Measurements from ENCODE around the gene RPL6.

The RPL6 gene

GRCh38 chr12:112381406-112381882 lies 28.0 kb downstream of the RPL6 start:
- no peaks in the 10 kb centered on the region for H3K9me3 ChIP-seq (ENCODE audit: control insufficient read depth, insufficient read depth, low read length)
- no peak for DNase-seq (ENCODE audit: low read depth, low spot score)
- H3K4me3 ChIP-seq (ENCODE audit: low read length): peak overlapping the region; percentile 85
- peaks cover 3% of the 10 kb centered on the region for H3K4me1 ChIP-seq (ENCODE audit: control insufficient read depth, insufficient read depth, low read length)
- H3K36me3 ChIP-seq (ENCODE audit: control insufficient read depth, insufficient read depth, low read length): no peaks in the 10 kb centered on the region
- H3K27me3 ChIP-seq (ENCODE audit: control insufficient read depth, insufficient read depth, low read length): no peaks in the 10 kb centered on the region
- no peak overlapping the region for H3K27ac ChIP-seq (ENCODE audit: low read length)
- WGBS (ENCODE audit: insufficient coverage, insufficient read length): no CpG with 5 or more reads among the region's 33 CpGs

- WGBS (ENCODE audit: insufficient coverage, insufficient read length): no CpG with 5 or more reads among the region's 34 CpGs
- Histone ChIP-seq H3K9me3 (ENCODE audit: control insufficient read depth, insufficient read depth, low read length) (no peaks in the 10 kb centered on the region), H3K27me3 (ENCODE audit: control insufficient read depth, insufficient read depth, low read length) (no peaks in the 10 kb centered on the region), H3K4me1 (ENCODE audit: control insufficient read depth, insufficient read depth, low read length) (peaks cover 3% of the 10 kb centered on the region), H3K4me3 (ENCODE audit: low read length) (peak overlapping the region; percentile 85; the same call in 1 of the 2 replicates), H3K27ac (ENCODE audit: low read length) (no peak overlapping the region), H3K36me3 (ENCODE audit: control insufficient read depth, insufficient read depth, low read length) (no peaks in the 10 kb centered on the region)
- no peak for DNase-seq (ENCODE audit: low read depth, low spot score)
These were observed 28.6 kb downstream of the RPL6 start for GRCh38 chr12:112380663-112381405.

- H3K27ac ChIP-seq (ENCODE audit: low read length): no peak overlapping the region
- no peak for DNase-seq (ENCODE audit: low read depth, low spot score)
- WGBS (ENCODE audit: insufficient coverage, insufficient read length): no CpG with 5 or more reads among the region's 5 CpGs
- H3K4me3 ChIP-seq (ENCODE audit: low read length): no peak overlapping the region
- no peaks in the 10 kb centered on the region for H3K9me3 ChIP-seq (ENCODE audit: control insufficient read depth, insufficient read depth, low read length)
- H3K36me3 ChIP-seq (ENCODE audit: control insufficient read depth, insufficient read depth, low read length): no peaks in the 10 kb centered on the region; the same call in 1 of the 2 replicates
- H3K27me3 ChIP-seq (ENCODE audit: control insufficient read depth, insufficient read depth, low read length): no peaks in the 10 kb centered on the region
- H3K4me1 ChIP-seq (ENCODE audit: control insufficient read depth, insufficient read depth, low read length): no peaks in the 10 kb centered on the region
These were observed 34.3 kb downstream of the RPL6 start for GRCh38 chr12:112375105-112375504.

GRCh38 chr12:112374166-112374740 lies 35.2 kb downstream of the RPL6 start:
- DNase-seq (ENCODE audit: low read depth, low spot score): no peak
- Histone ChIP-seq H3K4me1 (ENCODE audit: control insufficient read depth, insufficient read depth, low read length) (no peaks in the 10 kb centered on the region), H3K27ac (ENCODE audit: low read length) (no peak overlapping the region), H3K9me3 (ENCODE audit: control insufficient read depth, insufficient read depth, low read length) (no peaks in the 10 kb centered on the region), H3K27me3 (ENCODE audit: control insufficient read depth, insufficient read depth, low read length) (no peaks in the 10 kb centered on the region), H3K4me3 (ENCODE audit: low read length) (no peak overlapping the region), H3K36me3 (ENCODE audit: control insufficient read depth, insufficient read depth, low read length) (no peaks in the 10 kb centered on the region; the same call in 1 of the 2 replicates)
- WGBS (ENCODE audit: insufficient coverage, insufficient read length): no CpG with 5 or more reads among the region's 3 CpGs

GRCh38 chr12:112370868-112371510 lies 38.4 kb downstream of the RPL6 start:
- no CpG with 5 or more reads among the region's 8 CpGs for WGBS (ENCODE audit: insufficient coverage, insufficient read length)
- Histone ChIP-seq H3K36me3 (ENCODE audit: control insufficient read depth, insufficient read depth, low read length) (no peaks in the 10 kb centered on the region; the same call in 1 of the 2 replicates), H3K4me1 (ENCODE audit: control insufficient read depth, insufficient read depth, low read length) (no peaks in the 10 kb centered on the region), H3K4me3 (ENCODE audit: low read length) (no peak overlapping the region), H3K27me3 (ENCODE audit: control insufficient read depth, insufficient read depth, low read length) (no peaks in the 10 kb centered on the region), H3K9me3 (ENCODE audit: control insufficient read depth, insufficient read depth, low read length) (no peaks in the 10 kb centered on the region), H3K27ac (ENCODE audit: low read length) (no peak overlapping the region)
- no peak for DNase-seq (ENCODE audit: low read depth, low spot score)

- Histone ChIP-seq H3K4me1 (ENCODE audit: control insufficient read depth, insufficient read depth, low read length) (no peaks in the 10 kb centered on the region), H3K27me3 (ENCODE audit: control insufficient read depth, insufficient read depth, low read length) (no peaks in the 10 kb centered on the region)
- WGBS (ENCODE audit: insufficient coverage, insufficient read length): no CpG with 5 or more reads among the region's 1 CpG
These were observed 39.2 kb downstream of the RPL6 start for GRCh38 chr12:112370199-112370598.

GRCh38 chr12:112368856-112369255 lies 40.5 kb downstream of the RPL6 start:
- H3K9me3 ChIP-seq (ENCODE audit: control insufficient read depth, insufficient read depth, low read length): no peaks in the 10 kb centered on the region
- no peaks in the 10 kb centered on the region for H3K27me3 ChIP-seq (ENCODE audit: control insufficient read depth, insufficient read depth, low read length)
- no peaks in the 10 kb centered on the region for H3K4me1 ChIP-seq (ENCODE audit: control insufficient read depth, insufficient read depth, low read length)
- H3K27ac ChIP-seq (ENCODE audit: low read length): no peak overlapping the region
- no CpG with 5 or more reads among the region's 6 CpGs for WGBS (ENCODE audit: insufficient coverage, insufficient read length)
- DNase-seq (ENCODE audit: low read depth, low spot score): no peak
- H3K4me3 ChIP-seq (ENCODE audit: low read length): no peak overlapping the region
- H3K36me3 ChIP-seq (ENCODE audit: control insufficient read depth, insufficient read depth, low read length): no peaks in the 10 kb centered on the region

More at GRCh38 chr12:112370199-112370598, 39.2 kb downstream of the RPL6 start:
- no peak for DNase-seq (ENCODE audit: low read depth, low spot score)
- Histone ChIP-seq H3K36me3 (ENCODE audit: control insufficient read depth, insufficient read depth, low read length) (no peaks in the 10 kb centered on the region; the same call in 1 of the 2 replicates), H3K9me3 (ENCODE audit: control insufficient read depth, insufficient read depth, low read length) (no peaks in the 10 kb centered on the region), H3K27ac (ENCODE audit: low read length) (no peak overlapping the region), H3K4me3 (ENCODE audit: low read length) (no peak overlapping the region)

GRCh38 chr12:112367965-112368364 lies 41.4 kb downstream of the RPL6 start:
- H3K9me3 ChIP-seq (ENCODE audit: control insufficient read depth, insufficient read depth, low read length): no peaks in the 10 kb centered on the region
- no peak overlapping the region for H3K4me3 ChIP-seq (ENCODE audit: low read length)
- 100% methylated on average over 1 of the region's 3 CpGs for WGBS (ENCODE audit: insufficient coverage, insufficient read length)
- no peaks in the 10 kb centered on the region for H3K36me3 ChIP-seq (ENCODE audit: control insufficient read depth, insufficient read depth, low read length)
- no peaks in the 10 kb centered on the region for H3K4me1 ChIP-seq (ENCODE audit: control insufficient read depth, insufficient read depth, low read length)
- DNase-seq (ENCODE audit: low read depth, low spot score): no peak
- H3K27ac ChIP-seq (ENCODE audit: low read length): no peak overlapping the region
- no peaks in the 10 kb centered on the region for H3K27me3 ChIP-seq (ENCODE audit: control insufficient read depth, insufficient read depth, low read length)

- no peaks in the 10 kb centered on the region for H3K4me1 ChIP-seq (ENCODE audit: control insufficient read depth, insufficient read depth, low read length)
- H3K27me3 ChIP-seq (ENCODE audit: control insufficient read depth, insufficient read depth, low read length): no peaks in the 10 kb centered on the region
- H3K36me3 ChIP-seq (ENCODE audit: control insufficient read depth, insufficient read depth, low read length): no peaks in the 10 kb centered on the region
- H3K9me3 ChIP-seq (ENCODE audit: control insufficient read depth, insufficient read depth, low read length): no peaks in the 10 kb centered on the region
- no CpG with 5 or more reads among the region's 3 CpGs for WGBS (ENCODE audit: insufficient coverage, insufficient read length)
- DNase-seq (ENCODE audit: low read depth, low spot score): no peak
- H3K27ac ChIP-seq (ENCODE audit: low read length): no peak overlapping the region
- H3K4me3 ChIP-seq (ENCODE audit: low read length): no peak overlapping the region
These were observed 47.1 kb downstream of the RPL6 start for GRCh38 chr12:112362310-112362709.

GRCh38 chr12:112361271-112361670 lies 48.1 kb downstream of the RPL6 start:
- DNase-seq (ENCODE audit: low read depth, low spot score): no peak
- Histone ChIP-seq H3K9me3 (ENCODE audit: control insufficient read depth, insufficient read depth, low read length) (no peaks in the 10 kb centered on the region), H3K4me3 (ENCODE audit: low read length) (no peak overlapping the region), H3K4me1 (ENCODE audit: control insufficient read depth, insufficient read depth, low read length) (no peaks in the 10 kb centered on the region), H3K36me3 (ENCODE audit: control insufficient read depth, insufficient read depth, low read length) (no peaks in the 10 kb centered on the region), H3K27ac (ENCODE audit: low read length) (no peak overlapping the region), H3K27me3 (ENCODE audit: control insufficient read depth, insufficient read depth, low read length) (no peaks in the 10 kb centered on the region)
- WGBS (ENCODE audit: insufficient coverage, insufficient read length): no CpG with 5 or more reads among the region's 4 CpGs

All from iPS DF 6.9 (cell line).